ENCODE results near the gene TAF6L. TPM values are rescaled to one million over a fixed set of nuclear protein-coding genes. Genes with fewer than 3 reads are reported as not detected.

The TAF6L gene
- total and polyA plus RNA-seq, 2 of the 8 experiments (the other 6 are each of a cell fraction or from before 2014, with no cell fraction given) = 24.8 to 31.9 TPM

DNA sequence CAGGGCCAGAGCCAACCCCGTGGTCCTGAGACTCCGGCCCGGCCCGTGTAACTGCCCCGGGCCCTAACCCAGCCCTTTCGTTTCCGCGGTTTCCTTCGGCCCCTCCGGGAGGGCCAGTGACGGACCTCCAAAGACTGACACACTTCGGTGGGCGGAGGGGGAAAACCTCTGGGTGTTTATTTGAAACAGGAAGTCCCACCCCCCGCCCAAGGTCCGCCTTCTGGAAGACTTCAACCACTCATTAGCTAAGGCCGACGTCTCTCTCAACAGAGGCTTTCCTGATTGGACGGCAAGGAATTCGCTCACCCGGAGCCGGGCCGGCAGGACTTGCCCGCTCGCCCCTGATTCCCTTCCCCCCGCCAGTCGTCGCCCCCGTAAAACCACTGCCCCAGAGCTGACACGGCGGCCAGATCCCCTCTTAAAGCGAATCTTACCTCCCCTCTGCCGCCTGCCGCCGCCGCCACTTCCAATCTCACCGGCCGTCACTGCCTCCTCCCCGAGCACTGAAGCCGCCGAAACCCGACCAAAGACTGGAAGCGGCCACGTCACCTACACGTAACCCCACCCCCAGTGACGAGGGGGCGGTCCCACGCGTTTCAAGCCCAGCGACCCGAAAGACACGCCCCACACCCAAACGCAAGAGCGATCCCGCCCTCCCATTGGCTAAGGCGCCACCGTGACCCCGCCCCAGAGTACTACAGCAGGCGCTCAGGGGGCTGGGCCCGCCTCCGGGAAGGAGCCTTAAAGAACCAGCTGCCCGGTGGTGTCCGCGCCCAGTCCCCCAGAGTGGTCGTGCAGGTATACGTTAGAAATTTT, 60.5 kb downstream of the TAF6L start, which contains the start of gene STX5 (continued):
- TF ChIP-seq, protein P1, sequence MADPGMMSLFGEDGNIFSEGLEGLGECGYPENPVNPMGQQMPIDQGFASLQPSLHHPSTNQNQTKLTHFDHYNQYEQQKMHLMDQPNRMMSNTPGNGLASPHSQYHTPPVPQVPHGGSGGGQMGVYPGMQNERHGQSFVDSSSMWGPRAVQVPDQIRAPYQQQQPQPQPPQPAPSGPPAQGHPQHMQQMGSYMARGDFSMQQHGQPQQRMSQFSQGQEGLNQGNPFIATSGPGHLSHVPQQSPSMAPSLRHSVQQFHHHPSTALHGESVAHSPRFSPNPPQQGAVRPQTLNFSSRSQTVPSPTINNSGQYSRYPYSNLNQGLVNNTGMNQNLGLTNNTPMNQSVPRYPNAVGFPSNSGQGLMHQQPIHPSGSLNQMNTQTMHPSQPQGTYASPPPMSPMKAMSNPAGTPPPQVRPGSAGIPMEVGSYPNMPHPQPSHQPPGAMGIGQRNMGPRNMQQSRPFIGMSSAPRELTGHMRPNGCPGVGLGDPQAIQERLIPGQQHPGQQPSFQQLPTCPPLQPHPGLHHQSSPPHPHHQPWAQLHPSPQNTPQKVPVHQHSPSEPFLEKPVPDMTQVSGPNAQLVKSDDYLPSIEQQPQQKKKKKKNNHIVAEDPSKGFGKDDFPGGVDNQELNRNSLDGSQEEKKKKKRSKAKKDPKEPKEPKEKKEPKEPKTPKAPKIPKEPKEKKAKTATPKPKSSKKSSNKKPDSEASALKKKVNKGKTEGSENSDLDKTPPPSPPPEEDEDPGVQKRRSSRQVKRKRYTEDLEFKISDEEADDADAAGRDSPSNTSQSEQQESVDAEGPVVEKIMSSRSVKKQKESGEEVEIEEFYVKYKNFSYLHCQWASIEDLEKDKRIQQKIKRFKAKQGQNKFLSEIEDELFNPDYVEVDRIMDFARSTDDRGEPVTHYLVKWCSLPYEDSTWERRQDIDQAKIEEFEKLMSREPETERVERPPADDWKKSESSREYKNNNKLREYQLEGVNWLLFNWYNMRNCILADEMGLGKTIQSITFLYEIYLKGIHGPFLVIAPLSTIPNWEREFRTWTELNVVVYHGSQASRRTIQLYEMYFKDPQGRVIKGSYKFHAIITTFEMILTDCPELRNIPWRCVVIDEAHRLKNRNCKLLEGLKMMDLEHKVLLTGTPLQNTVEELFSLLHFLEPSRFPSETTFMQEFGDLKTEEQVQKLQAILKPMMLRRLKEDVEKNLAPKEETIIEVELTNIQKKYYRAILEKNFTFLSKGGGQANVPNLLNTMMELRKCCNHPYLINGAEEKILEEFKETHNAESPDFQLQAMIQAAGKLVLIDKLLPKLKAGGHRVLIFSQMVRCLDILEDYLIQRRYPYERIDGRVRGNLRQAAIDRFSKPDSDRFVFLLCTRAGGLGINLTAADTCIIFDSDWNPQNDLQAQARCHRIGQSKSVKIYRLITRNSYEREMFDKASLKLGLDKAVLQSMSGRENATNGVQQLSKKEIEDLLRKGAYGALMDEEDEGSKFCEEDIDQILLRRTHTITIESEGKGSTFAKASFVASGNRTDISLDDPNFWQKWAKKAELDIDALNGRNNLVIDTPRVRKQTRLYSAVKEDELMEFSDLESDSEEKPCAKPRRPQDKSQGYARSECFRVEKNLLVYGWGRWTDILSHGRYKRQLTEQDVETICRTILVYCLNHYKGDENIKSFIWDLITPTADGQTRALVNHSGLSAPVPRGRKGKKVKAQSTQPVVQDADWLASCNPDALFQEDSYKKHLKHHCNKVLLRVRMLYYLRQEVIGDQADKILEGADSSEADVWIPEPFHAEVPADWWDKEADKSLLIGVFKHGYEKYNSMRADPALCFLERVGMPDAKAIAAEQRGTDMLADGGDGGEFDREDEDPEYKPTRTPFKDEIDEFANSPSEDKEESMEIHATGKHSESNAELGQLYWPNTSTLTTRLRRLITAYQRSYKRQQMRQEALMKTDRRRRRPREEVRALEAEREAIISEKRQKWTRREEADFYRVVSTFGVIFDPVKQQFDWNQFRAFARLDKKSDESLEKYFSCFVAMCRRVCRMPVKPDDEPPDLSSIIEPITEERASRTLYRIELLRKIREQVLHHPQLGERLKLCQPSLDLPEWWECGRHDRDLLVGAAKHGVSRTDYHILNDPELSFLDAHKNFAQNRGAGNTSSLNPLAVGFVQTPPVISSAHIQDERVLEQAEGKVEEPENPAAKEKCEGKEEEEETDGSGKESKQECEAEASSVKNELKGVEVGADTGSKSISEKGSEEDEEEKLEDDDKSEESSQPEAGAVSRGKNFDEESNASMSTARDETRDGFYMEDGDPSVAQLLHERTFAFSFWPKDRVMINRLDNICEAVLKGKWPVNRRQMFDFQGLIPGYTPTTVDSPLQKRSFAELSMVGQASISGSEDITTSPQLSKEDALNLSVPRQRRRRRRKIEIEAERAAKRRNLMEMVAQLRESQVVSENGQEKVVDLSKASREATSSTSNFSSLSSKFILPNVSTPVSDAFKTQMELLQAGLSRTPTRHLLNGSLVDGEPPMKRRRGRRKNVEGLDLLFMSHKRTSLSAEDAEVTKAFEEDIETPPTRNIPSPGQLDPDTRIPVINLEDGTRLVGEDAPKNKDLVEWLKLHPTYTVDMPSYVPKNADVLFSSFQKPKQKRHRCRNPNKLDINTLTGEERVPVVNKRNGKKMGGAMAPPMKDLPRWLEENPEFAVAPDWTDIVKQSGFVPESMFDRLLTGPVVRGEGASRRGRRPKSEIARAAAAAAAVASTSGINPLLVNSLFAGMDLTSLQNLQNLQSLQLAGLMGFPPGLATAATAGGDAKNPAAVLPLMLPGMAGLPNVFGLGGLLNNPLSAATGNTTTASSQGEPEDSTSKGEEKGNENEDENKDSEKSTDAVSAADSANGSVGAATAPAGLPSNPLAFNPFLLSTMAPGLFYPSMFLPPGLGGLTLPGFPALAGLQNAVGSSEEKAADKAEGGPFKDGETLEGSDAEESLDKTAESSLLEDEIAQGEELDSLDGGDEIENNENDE (IDR thresholded peaks at IDR 0.05; ENCODE audit: insufficient replicate concordance, low read length) = no peak
- TF ChIP-seq RFX5 (IDR thresholded peaks at IDR 0.05; ENCODE audit: borderline replicate concordance, low read depth, low read length) (no peak; the same call in 1 of the 2 replicates), SAP30 (IDR thresholded peaks at IDR 0.05; ENCODE audit: insufficient read depth, insufficient replicate concordance, low read length) (peak; percentile 68), FOSL1 (IDR thresholded peaks at IDR 0.05; ENCODE audit: insufficient read depth, low read depth, low read length) (no peak), CHD2 (IDR thresholded peaks at IDR 0.05; ENCODE audit: low read length) (peak; percentile 93), CBX8 (IDR thresholded peaks at IDR 0.05; ENCODE audit: borderline replicate concordance, low read depth, low read length) (no peak), NANOG (IDR thresholded peaks at IDR 0.05; ENCODE audit: insufficient read depth, low read depth, low read length, poor library complexity, severe bottlenecking) (no peak), TAF7 (optimal IDR thresholded peaks at IDR 0.05; ENCODE audit: borderline replicate concordance, low read depth, low read length) (peak; percentile 67), TBP (IDR thresholded peaks at IDR 0.05; ENCODE audit: low read depth, low read length) (peak; percentile 93)

Data from H1 (cell line).